ENCODE data around the gene LAX1.

The LAX1 gene

GRCh38 chr1:203765029-203765837 is at the start of gene LAX1:
LAX1 (plus strand) TSS chr1:203765183; CDS start chr1:203765566, 383 bp downstream.
- Histone ChIP-seq H3K36me3 (ENCODE audit: insufficient read depth, low read length) (no peaks in the 10 kb centered on the region), H3K79me2 (ENCODE audit: control insufficient read depth, insufficient read depth, low read length, unreplicated experiment) (no peaks in the 10 kb centered on the region), H3K4me3 (ENCODE audit: low read depth, low read length) (no peak within 1 kb of the TSS), H3K27ac (ENCODE audit: low read depth, low read length) (no peak within 1 kb of the TSS), H3K4me1 (ENCODE audit: control insufficient read depth, insufficient read depth, low read length, unreplicated experiment) (no peaks in the 10 kb centered on the region), H3K27me3 (ENCODE audit: insufficient read depth, low read length) (peaks cover 11% of the 10 kb centered on the region; the same call in 1 of the 2 replicates), H2AFZ (ENCODE audit: low read length, unreplicated experiment) (no peak within 1 kb of the TSS)

GRCh38 chr1:203717120-203717519 is 47.9 kb upstream of the LAX1 start:
- no peaks in the 10 kb centered on the region for H3K4me1 ChIP-seq (ENCODE audit: control insufficient read depth, insufficient read depth, low read length, unreplicated experiment)
- H3K79me2 ChIP-seq (ENCODE audit: control insufficient read depth, insufficient read depth, low read length, unreplicated experiment): no peaks in the 10 kb centered on the region
- no peaks in the 10 kb centered on the region for H3K27me3 ChIP-seq (ENCODE audit: insufficient read depth, low read length)
- peaks cover 37% of the 10 kb centered on the region for H3K36me3 ChIP-seq (ENCODE audit: insufficient read depth, low read length)
- H2AFZ ChIP-seq (ENCODE audit: low read length, unreplicated experiment): no peak overlapping the region
- H3K4me3 ChIP-seq (ENCODE audit: low read depth, low read length): no peak overlapping the region
- H3K27ac ChIP-seq (ENCODE audit: low read depth, low read length): no peak overlapping the region

GRCh38 chr1:203720242-203720641 is 44.7 kb upstream of the LAX1 start:
- no peak overlapping the region for H2AFZ ChIP-seq (ENCODE audit: low read length, unreplicated experiment)
- H3K79me2 ChIP-seq (ENCODE audit: control insufficient read depth, insufficient read depth, low read length, unreplicated experiment): no peaks in the 10 kb centered on the region
- H3K27ac ChIP-seq (ENCODE audit: low read depth, low read length): no peak overlapping the region
- peaks cover 20% of the 10 kb centered on the region for H3K36me3 ChIP-seq (ENCODE audit: insufficient read depth, low read length)
- no peaks in the 10 kb centered on the region for H3K27me3 ChIP-seq (ENCODE audit: insufficient read depth, low read length)
- H3K4me3 ChIP-seq (ENCODE audit: low read depth, low read length): no peak overlapping the region
- H3K4me1 ChIP-seq (ENCODE audit: control insufficient read depth, insufficient read depth, low read length, unreplicated experiment): no peaks in the 10 kb centered on the region

- no peaks in the 10 kb centered on the region for H3K27me3 ChIP-seq (ENCODE audit: insufficient read depth, low read length)
- no peak overlapping the region for H3K4me3 ChIP-seq (ENCODE audit: low read depth, low read length)
- no peak overlapping the region for H3K27ac ChIP-seq (ENCODE audit: low read depth, low read length)
- no peaks in the 10 kb centered on the region for H3K4me1 ChIP-seq (ENCODE audit: control insufficient read depth, insufficient read depth, low read length, unreplicated experiment)
- H3K79me2 ChIP-seq (ENCODE audit: control insufficient read depth, insufficient read depth, low read length, unreplicated experiment): no peaks in the 10 kb centered on the region
- no peak overlapping the region for H2AFZ ChIP-seq (ENCODE audit: low read length, unreplicated experiment)
- H3K36me3 ChIP-seq (ENCODE audit: insufficient read depth, low read length): peaks cover 25% of the 10 kb centered on the region
Measured at GRCh38 chr1:203722909-203723308, 42.1 kb upstream of the LAX1 start.

- H3K4me3 ChIP-seq (ENCODE audit: low read depth, low read length): no peak overlapping the region
- peaks cover 29% of the 10 kb centered on the region for H3K36me3 ChIP-seq (ENCODE audit: insufficient read depth, low read length)
- H3K79me2 ChIP-seq (ENCODE audit: control insufficient read depth, insufficient read depth, low read length, unreplicated experiment): no peaks in the 10 kb centered on the region
- H2AFZ ChIP-seq (ENCODE audit: low read length, unreplicated experiment): no peak overlapping the region
- H3K27me3 ChIP-seq (ENCODE audit: insufficient read depth, low read length): no peaks in the 10 kb centered on the region
- no peaks in the 10 kb centered on the region for H3K4me1 ChIP-seq (ENCODE audit: control insufficient read depth, insufficient read depth, low read length, unreplicated experiment)
- no peak overlapping the region for H3K27ac ChIP-seq (ENCODE audit: low read depth, low read length)
Measured at GRCh38 chr1:203726417-203726867, 38.5 kb upstream of the LAX1 start.

- Histone ChIP-seq H3K4me3 (ENCODE audit: low read depth, low read length) (no peak overlapping the region), H3K27me3 (ENCODE audit: insufficient read depth, low read length) (no peaks in the 10 kb centered on the region), H3K36me3 (ENCODE audit: insufficient read depth, low read length) (peaks cover 20% of the 10 kb centered on the region; the same call in 1 of the 2 replicates), H3K4me1 (ENCODE audit: control insufficient read depth, insufficient read depth, low read length, unreplicated experiment) (no peaks in the 10 kb centered on the region), H3K27ac (ENCODE audit: low read depth, low read length) (no peak overlapping the region), H3K79me2 (ENCODE audit: control insufficient read depth, insufficient read depth, low read length, unreplicated experiment) (no peaks in the 10 kb centered on the region), H2AFZ (ENCODE audit: low read length, unreplicated experiment) (no peak overlapping the region)
Measured at GRCh38 chr1:203733009-203733863, 31.7 kb upstream of the LAX1 start.

- H3K4me1 ChIP-seq (ENCODE audit: control insufficient read depth, insufficient read depth, low read length, unreplicated experiment): no peaks in the 10 kb centered on the region
- H3K27me3 ChIP-seq (ENCODE audit: insufficient read depth, low read length): no peaks in the 10 kb centered on the region
- no peak overlapping the region for H3K4me3 ChIP-seq (ENCODE audit: low read depth, low read length)
- no peaks in the 10 kb centered on the region for H3K79me2 ChIP-seq (ENCODE audit: control insufficient read depth, insufficient read depth, low read length, unreplicated experiment)
- H3K27ac ChIP-seq (ENCODE audit: low read depth, low read length): no peak overlapping the region
- peaks cover 12% of the 10 kb centered on the region for H3K36me3 ChIP-seq (ENCODE audit: insufficient read depth, low read length)
- H2AFZ ChIP-seq (ENCODE audit: low read length, unreplicated experiment): no peak overlapping the region
Measured at GRCh38 chr1:203742436-203742835, 22.5 kb upstream of the LAX1 start.

GRCh38 chr1:203743091-203743571 is 21.9 kb upstream of the LAX1 start:
- Histone ChIP-seq H3K4me1 (ENCODE audit: control insufficient read depth, insufficient read depth, low read length, unreplicated experiment) (no peaks in the 10 kb centered on the region), H3K27me3 (ENCODE audit: insufficient read depth, low read length) (no peaks in the 10 kb centered on the region), H3K4me3 (ENCODE audit: low read depth, low read length) (no peak overlapping the region), H3K36me3 (ENCODE audit: insufficient read depth, low read length) (peaks cover 12% of the 10 kb centered on the region), H3K27ac (ENCODE audit: low read depth, low read length) (no peak overlapping the region), H3K79me2 (ENCODE audit: control insufficient read depth, insufficient read depth, low read length, unreplicated experiment) (no peaks in the 10 kb centered on the region), H2AFZ (ENCODE audit: low read length, unreplicated experiment) (no peak overlapping the region)

GRCh38 chr1:203744075-203744972 is 20.7 kb upstream of the LAX1 start:
- Histone ChIP-seq H3K4me3 (ENCODE audit: low read depth, low read length) (no peak overlapping the region), H3K27ac (ENCODE audit: low read depth, low read length) (no peak overlapping the region), H2AFZ (ENCODE audit: low read length, unreplicated experiment) (no peak overlapping the region), H3K79me2 (ENCODE audit: control insufficient read depth, insufficient read depth, low read length, unreplicated experiment) (no peaks in the 10 kb centered on the region), H3K27me3 (ENCODE audit: insufficient read depth, low read length) (no peaks in the 10 kb centered on the region), H3K36me3 (ENCODE audit: insufficient read depth, low read length) (peaks cover 4% of the 10 kb centered on the region), H3K4me1 (ENCODE audit: control insufficient read depth, insufficient read depth, low read length, unreplicated experiment) (no peaks in the 10 kb centered on the region)

GRCh38 chr1:203746281-203746680 is 18.7 kb upstream of the LAX1 start:
- Histone ChIP-seq H2AFZ (ENCODE audit: low read length, unreplicated experiment) (no peak overlapping the region), H3K4me3 (ENCODE audit: low read depth, low read length) (no peak overlapping the region), H3K79me2 (ENCODE audit: control insufficient read depth, insufficient read depth, low read length, unreplicated experiment) (no peaks in the 10 kb centered on the region), H3K27me3 (ENCODE audit: insufficient read depth, low read length) (no peaks in the 10 kb centered on the region), H3K4me1 (ENCODE audit: control insufficient read depth, insufficient read depth, low read length, unreplicated experiment) (no peaks in the 10 kb centered on the region), H3K27ac (ENCODE audit: low read depth, low read length) (no peak overlapping the region), H3K36me3 (ENCODE audit: insufficient read depth, low read length) (no peaks in the 10 kb centered on the region)
